ENCODE results near the gene ARRB1. TPM values are rescaled to one million over a fixed set of nuclear protein-coding genes. Genes with fewer than 3 reads are reported as not detected.
"Not testable (repeated sequence)": the region's sequence is repeated elsewhere in the genome, so short reads cannot be mapped to it uniquely, and the experiment has no call there.

The ARRB1 gene
- total RNA-seq, 3 donors from 2014 or later = 31.2 to 64.0 (median 42.3) TPM

GRCh38 chr11:75374646-75375045 is 23.2 kb upstream of the ARRB1 start:
- intact Hi-C loops (cut with DNase I; ENCODE audit: low total_unique reads) = no loop called here

GRCh38 chr11:75373201-75373600 is 21.7 kb upstream of the ARRB1 start:
- Histone ChIP-seq H3K27ac (peak overlapping the region in 1 of 2 donors; percentile 54), H3K27me3 (no peaks in the 10 kb centered on the region)
- intact Hi-C loops (cut with DNase I; ENCODE audit: low total_unique reads) = no loop called here

More at GRCh38 chr11:75374646-75375045, 23.2 kb upstream of the ARRB1 start:
- no peaks in the 10 kb centered on the region for H3K36me3 ChIP-seq
- DNase-seq (ENCODE audit: low spot score in 2 of 2) = no peak
- H3K27ac ChIP-seq = no peak overlapping the region
- H3K27me3 ChIP-seq = no peaks in the 10 kb centered on the region
- H3K9me3 ChIP-seq = no peaks in the 10 kb centered on the region
- TF ChIP-seq POLR2AphosphoS5 (IDR thresholded peaks at IDR 0.05) (no peak), POLR2A (IDR thresholded peaks at IDR 0.05) (no peak)
- TF ChIP-seq, protein P1, sequence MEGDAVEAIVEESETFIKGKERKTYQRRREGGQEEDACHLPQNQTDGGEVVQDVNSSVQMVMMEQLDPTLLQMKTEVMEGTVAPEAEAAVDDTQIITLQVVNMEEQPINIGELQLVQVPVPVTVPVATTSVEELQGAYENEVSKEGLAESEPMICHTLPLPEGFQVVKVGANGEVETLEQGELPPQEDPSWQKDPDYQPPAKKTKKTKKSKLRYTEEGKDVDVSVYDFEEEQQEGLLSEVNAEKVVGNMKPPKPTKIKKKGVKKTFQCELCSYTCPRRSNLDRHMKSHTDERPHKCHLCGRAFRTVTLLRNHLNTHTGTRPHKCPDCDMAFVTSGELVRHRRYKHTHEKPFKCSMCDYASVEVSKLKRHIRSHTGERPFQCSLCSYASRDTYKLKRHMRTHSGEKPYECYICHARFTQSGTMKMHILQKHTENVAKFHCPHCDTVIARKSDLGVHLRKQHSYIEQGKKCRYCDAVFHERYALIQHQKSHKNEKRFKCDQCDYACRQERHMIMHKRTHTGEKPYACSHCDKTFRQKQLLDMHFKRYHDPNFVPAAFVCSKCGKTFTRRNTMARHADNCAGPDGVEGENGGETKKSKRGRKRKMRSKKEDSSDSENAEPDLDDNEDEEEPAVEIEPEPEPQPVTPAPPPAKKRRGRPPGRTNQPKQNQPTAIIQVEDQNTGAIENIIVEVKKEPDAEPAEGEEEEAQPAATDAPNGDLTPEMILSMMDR (IDR thresholded peaks at IDR 0.05) = no peak
- H3K4me3 ChIP-seq = no peak overlapping the region
- H3K4me1 ChIP-seq = no peaks in the 10 kb centered on the region

GRCh38 chr11:75371949-75372876 is 20.8 kb upstream of the ARRB1 start:
- no peak for DNase-seq (ENCODE audit: low spot score in 2 of 2)
- Histone ChIP-seq H3K27ac (peak overlapping the region; percentile 72 to 79), H3K9me3 (no peaks in the 10 kb centered on the region), H3K27me3 (no peaks in the 10 kb centered on the region), H3K4me1 (no peaks in the 10 kb centered on the region), H3K4me3 (no peak overlapping the region), H3K36me3 (no peaks in the 10 kb centered on the region)
- TF ChIP-seq POLR2A (IDR thresholded peaks at IDR 0.05) (no peak), POLR2AphosphoS5 (IDR thresholded peaks at IDR 0.05) (no peak)
- TF ChIP-seq, protein P1 (IDR thresholded peaks at IDR 0.05) = no peak
- intact Hi-C loops (cut with DNase I; ENCODE audit: low total_unique reads) = no loop called here

More at GRCh38 chr11:75373201-75373600, 21.7 kb upstream of the ARRB1 start:
- no peaks in the 10 kb centered on the region for H3K9me3 ChIP-seq
- no peaks in the 10 kb centered on the region for H3K4me1 ChIP-seq
- TF ChIP-seq, protein P1 (IDR thresholded peaks at IDR 0.05) = no peak
- TF ChIP-seq POLR2AphosphoS5 (IDR thresholded peaks at IDR 0.05) (no peak), POLR2A (IDR thresholded peaks at IDR 0.05) (no peak)
- DNase-seq (ENCODE audit: low spot score in 2 of 2) = no peak
- no peaks in the 10 kb centered on the region for H3K36me3 ChIP-seq
- no peak overlapping the region for H3K4me3 ChIP-seq

DNA sequence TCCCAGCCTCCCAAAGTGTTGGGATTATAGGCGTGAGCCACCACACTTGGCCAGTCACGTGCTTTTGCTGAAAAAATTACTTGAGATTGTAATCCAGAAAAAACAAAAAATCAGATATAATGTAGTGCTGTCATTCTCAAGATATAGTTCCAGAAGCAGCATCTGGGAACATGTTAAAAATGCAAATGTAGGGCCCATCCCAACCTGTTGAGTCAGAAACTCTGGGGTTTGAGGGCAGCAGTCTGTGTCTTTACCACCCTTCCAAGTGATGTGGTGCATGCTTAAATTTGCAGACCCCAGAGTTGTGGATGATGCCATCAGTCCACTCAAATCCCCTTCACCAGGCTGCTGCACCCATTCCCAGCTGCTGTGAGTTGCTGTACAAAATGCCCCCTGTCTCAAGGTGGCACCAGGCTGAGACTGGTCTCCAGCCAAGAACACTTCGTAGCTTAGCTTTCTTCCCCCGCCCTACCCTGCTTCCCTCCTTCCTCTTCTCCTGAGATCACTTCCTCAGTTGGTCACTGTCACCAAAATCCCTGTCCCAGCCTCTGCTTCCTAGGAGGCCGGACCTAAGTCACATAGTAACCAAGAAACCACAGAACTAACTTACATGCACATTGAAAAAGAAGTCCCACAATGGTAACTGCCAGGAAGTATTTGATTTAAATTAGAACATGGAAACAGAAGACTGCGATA is 18.2 kb upstream of the ARRB1 start:
- Histone ChIP-seq H3K27me3 (no peaks in the 10 kb centered on the region), H3K4me3 (no peak overlapping the region), H3K27ac (no peak overlapping the region), H3K36me3 (no peaks in the 10 kb centered on the region), H3K9me3 (no peaks in the 10 kb centered on the region), H3K4me1 (no peaks in the 10 kb centered on the region)
- intact Hi-C loops (cut with DNase I; ENCODE audit: low total_unique reads) = no loop called here
- DNase-seq (ENCODE audit: low spot score in 2 of 2) = no peak
- TF ChIP-seq, protein P1 (IDR thresholded peaks at IDR 0.05) = no peak
- TF ChIP-seq POLR2A (IDR thresholded peaks at IDR 0.05) (no peak), POLR2AphosphoS5 (IDR thresholded peaks at IDR 0.05) (no peak)

DNA sequence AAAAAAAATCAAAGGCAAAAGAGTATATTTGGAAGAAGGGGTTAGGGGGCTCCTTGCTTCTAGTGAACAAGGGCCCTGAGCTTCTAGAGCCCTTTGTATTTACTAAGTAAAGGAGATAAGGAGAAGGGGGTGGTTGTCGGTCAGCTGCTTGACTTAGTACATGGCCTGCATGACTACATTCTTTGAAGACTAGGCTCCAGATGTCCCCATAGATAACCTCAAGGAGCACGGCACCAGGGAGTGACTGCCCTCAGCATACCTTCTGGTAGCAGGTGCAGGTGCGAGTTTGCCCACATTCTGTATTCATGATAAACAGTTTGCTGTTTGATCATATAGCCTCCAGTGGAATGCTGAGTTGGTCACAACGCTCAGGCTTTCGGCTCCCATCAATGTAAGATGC is 15.4 kb upstream of the ARRB1 start:
- H3K36me3 ChIP-seq; H3K9me3 ChIP-seq; H3K27me3 ChIP-seq; DNase-seq (ENCODE audit: low spot score in 2 of 2); H3K4me3 ChIP-seq; H3K4me1 ChIP-seq; intact Hi-C loops (cut with DNase I; ENCODE audit: low total_unique reads); H3K27ac ChIP-seq: not testable (repeated sequence)
